ENCODE measurements around the gene SCIN. TPM values are rescaled to one million over a fixed set of nuclear protein-coding genes. Genes with fewer than 3 reads are reported as not detected.
"Not testable (repeated sequence)": the region's sequence is repeated elsewhere in the genome, so short reads cannot be mapped to it uniquely, and the experiment has no call there.

The SCIN gene
- total RNA-seq, 2 donors from 2014 or later = 0.67 to 0.93 TPM

DNA sequence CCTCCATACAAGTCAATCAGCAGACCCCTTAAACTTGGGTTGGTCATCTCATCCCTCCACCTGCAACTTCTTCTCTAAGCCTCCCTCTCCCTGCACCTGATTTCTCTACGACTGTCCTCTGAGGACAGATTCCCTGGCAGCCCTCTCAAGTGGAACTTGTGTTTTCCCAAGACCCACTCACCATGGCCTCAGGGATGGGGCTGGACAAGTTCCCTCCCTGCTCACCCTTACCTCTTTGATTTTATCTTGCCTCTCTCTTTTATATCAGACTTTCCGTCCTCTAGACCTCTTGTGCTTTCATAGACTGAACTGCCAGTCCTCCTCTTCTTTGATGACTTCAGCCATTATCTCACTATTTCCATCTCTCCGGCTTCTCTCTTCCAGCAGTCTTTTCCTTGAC, 70.7 kb downstream of the SCIN start:
- no peak overlapping the region for H3K4me3 ChIP-seq
- no peaks in the 10 kb centered on the region for H3K36me3 ChIP-seq
- H3K4me1 ChIP-seq = no peaks in the 10 kb centered on the region
- H3K27me3 ChIP-seq = no peaks in the 10 kb centered on the region
- TF ChIP-seq, protein P1, sequence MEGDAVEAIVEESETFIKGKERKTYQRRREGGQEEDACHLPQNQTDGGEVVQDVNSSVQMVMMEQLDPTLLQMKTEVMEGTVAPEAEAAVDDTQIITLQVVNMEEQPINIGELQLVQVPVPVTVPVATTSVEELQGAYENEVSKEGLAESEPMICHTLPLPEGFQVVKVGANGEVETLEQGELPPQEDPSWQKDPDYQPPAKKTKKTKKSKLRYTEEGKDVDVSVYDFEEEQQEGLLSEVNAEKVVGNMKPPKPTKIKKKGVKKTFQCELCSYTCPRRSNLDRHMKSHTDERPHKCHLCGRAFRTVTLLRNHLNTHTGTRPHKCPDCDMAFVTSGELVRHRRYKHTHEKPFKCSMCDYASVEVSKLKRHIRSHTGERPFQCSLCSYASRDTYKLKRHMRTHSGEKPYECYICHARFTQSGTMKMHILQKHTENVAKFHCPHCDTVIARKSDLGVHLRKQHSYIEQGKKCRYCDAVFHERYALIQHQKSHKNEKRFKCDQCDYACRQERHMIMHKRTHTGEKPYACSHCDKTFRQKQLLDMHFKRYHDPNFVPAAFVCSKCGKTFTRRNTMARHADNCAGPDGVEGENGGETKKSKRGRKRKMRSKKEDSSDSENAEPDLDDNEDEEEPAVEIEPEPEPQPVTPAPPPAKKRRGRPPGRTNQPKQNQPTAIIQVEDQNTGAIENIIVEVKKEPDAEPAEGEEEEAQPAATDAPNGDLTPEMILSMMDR (IDR thresholded peaks at IDR 0.05) = no peak
- no peaks in the 10 kb centered on the region for H3K9me3 ChIP-seq
- H3K27ac ChIP-seq = no peak overlapping the region
- DNase-seq (ENCODE audit: low spot score) = no peak

DNA sequence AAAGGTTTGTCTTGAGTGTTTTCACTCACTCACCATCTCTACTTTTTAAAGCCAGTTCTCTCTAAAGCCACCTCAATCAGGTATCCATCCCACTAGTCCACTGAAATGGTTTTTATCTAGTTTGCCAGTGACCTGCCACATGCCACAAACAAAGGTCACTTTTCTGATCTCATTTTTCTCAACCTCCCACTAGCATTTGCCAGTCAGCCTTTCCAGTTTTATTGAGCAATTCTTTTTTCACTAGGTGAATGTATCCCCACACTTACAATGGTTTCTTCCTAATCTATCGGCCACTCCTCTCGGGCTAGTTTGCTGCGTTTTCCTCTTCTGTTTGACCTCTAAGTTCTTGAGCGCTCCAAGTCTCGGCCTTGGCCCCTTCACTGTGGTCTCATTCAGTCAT, 72.0 kb downstream of the SCIN start:
- Histone ChIP-seq H3K4me1 (no peaks in the 10 kb centered on the region), H3K4me3 (no peak overlapping the region), H3K27ac (no peak overlapping the region), H3K27me3 (no peaks in the 10 kb centered on the region), H3K36me3 (no peaks in the 10 kb centered on the region), H3K9me3 (no peaks in the 10 kb centered on the region)
- TF ChIP-seq, protein P1 (IDR thresholded peaks at IDR 0.05) = no peak
- no peak for DNase-seq (ENCODE audit: low spot score)

DNA sequence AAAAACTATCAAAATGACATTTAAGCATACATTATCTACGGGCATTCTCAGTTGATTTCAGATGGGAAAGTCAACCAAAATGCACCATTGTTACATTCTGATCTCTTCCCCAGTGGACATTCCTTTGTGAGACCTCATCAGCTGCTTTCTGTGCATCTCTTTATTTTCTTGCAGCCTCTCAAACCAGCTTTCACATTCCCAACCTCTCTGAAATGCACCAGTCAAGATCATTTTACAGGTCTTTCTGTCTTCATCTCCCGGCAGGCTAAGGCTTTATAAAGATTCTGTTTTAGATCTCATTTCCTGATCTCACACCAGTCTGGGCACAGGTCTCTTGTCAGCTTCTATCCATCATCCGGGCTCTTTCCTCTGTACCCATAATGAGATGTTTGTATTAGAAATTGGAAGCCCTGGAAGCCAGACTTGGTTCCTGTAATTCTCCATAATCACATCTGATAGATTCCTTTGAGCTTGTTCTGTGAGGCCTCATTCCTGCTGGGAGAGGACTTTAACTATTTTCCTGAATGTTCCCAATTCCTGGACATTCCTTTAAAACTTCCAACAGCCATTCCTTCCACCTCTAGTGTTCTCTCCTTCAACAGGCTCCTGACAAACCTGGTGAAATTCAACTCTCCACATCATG, 72.6 kb downstream of the SCIN start:
- DNase-seq (ENCODE audit: low spot score) = no peak
- H3K27me3 ChIP-seq = no peaks in the 10 kb centered on the region
- TF ChIP-seq, protein P1 (IDR thresholded peaks at IDR 0.05) = no peak
- H3K4me3 ChIP-seq = no peak overlapping the region
- no peaks in the 10 kb centered on the region for H3K4me1 ChIP-seq
- no peaks in the 10 kb centered on the region for H3K36me3 ChIP-seq
- no peaks in the 10 kb centered on the region for H3K9me3 ChIP-seq
- H3K27ac ChIP-seq = no peak overlapping the region

DNA sequence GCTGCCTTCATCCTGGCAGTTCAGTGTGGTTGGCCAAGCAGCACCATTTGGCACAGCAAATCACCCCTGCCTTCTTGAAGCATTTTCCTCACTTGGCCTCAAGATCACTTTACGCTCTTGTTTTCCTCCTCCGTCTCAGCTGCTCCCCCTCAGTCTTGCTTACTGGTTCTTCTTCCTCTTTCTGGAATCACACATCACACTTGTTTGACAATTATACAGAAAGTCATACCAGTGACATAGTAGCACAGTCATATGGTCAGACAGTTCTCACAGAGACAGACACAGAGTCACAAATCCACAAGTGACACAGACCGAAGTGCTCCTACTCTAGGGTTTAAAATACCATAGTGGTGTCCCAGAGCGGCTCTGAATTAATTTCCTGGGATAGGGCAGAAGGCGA, 73.1 kb downstream of the SCIN start:
- TF ChIP-seq, protein P1 (IDR thresholded peaks at IDR 0.05) = no peak
- Histone ChIP-seq H3K9me3 (no peaks in the 10 kb centered on the region), H3K4me1 (no peaks in the 10 kb centered on the region), H3K36me3 (no peaks in the 10 kb centered on the region), H3K4me3 (no peak overlapping the region), H3K27ac (no peak overlapping the region), H3K27me3 (no peaks in the 10 kb centered on the region)
- no peak for DNase-seq (ENCODE audit: low spot score)

DNA sequence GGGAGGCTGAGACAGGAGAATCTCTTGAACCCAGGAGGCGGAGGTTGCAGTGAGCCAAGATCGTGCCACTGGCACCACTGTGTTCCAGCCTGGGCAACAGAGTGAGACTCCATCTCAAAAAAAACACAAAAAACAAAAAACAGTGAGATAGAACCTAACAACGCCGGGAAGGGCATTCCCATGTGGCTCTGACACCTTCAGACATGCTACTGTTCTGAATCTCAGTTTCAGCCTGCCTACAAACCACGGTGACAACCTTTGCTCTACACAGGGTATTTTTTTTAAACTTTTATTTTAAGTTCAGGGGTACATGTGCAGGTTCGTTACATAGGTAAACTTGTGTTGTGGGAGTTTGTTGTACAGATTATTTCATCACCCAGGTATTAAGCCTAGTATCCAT, 74.7 kb downstream of the SCIN start:
- DNase-seq (ENCODE audit: low spot score); H3K27me3 ChIP-seq; H3K27ac ChIP-seq; H3K9me3 ChIP-seq; H3K4me1 ChIP-seq; H3K4me3 ChIP-seq; H3K36me3 ChIP-seq: not testable (repeated sequence)

DNA sequence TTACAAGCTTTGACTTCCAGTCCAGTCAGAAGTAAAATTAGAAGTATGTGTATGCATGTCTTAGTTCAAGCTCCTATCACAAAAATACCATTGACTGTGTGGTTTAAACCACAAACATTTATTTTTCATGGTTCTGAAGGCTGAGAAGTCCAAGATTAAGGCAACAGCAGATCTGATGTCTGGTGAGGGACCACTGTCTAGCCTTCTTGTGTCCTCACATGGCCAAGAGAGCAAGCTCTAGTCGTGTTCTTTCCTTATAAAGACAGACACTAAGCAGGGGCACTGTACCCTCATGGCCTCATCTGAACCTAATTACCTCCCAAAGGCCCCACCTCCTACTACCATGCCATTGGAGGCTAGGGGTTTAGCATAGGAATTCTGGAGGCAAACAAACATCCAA, 75.6 kb downstream of the SCIN start:
- no peaks in the 10 kb centered on the region for H3K4me1 ChIP-seq
- no peaks in the 10 kb centered on the region for H3K9me3 ChIP-seq
- DNase-seq (ENCODE audit: low spot score) = no peak
- TF ChIP-seq, protein P1 (IDR thresholded peaks at IDR 0.05) = no peak
- no peak overlapping the region for H3K27ac ChIP-seq
- no peaks in the 10 kb centered on the region for H3K27me3 ChIP-seq
- H3K4me3 ChIP-seq = no peak overlapping the region
- no peaks in the 10 kb centered on the region for H3K36me3 ChIP-seq

All from right atrium auricular region (tissue), 2 donors.